ENCODE measurements around the gene INPP4A.

INPP4A gene

GRCh38 chr2:98548920-98549818 is 104.5 kb downstream of the INPP4A start:
- no peak for DNase-seq

GRCh38 chr2:98550165-98550564 is 105.5 kb downstream of the INPP4A start:
- no peak for DNase-seq

GRCh38 chr2:98551316-98551715 is 106.7 kb downstream of the INPP4A start:
- DNase-seq: no peak

- DNase-seq: no peak
Measured at GRCh38 chr2:98552499-98553179, 108.0 kb downstream of the INPP4A start.

GRCh38 chr2:98554116-98554861 is 109.6 kb downstream of the INPP4A start:
- no peak for DNase-seq

- DNase-seq: no peak
Measured at GRCh38 chr2:98555696-98556095, 111.0 kb downstream of the INPP4A start.

- no peak for DNase-seq
Measured at GRCh38 chr2:98556344-98557033, 111.8 kb downstream of the INPP4A start.

GRCh38 chr2:98558852-98559530 is 114.3 kb downstream of the INPP4A start:
- no peak for DNase-seq

GRCh38 chr2:98559581-98559980 is 114.9 kb downstream of the INPP4A start:
- DNase-seq: no peak

- no peak for DNase-seq
Measured at GRCh38 chr2:98560256-98560771, 115.7 kb downstream of the INPP4A start.

- no peak for DNase-seq
Measured at GRCh38 chr2:98561018-98561417, 116.4 kb downstream of the INPP4A start.

GRCh38 chr2:98561902-98562695 is 117.4 kb downstream of the INPP4A start:
- no peak for DNase-seq

- no peak for DNase-seq
Measured at GRCh38 chr2:98563394-98563793, 118.7 kb downstream of the INPP4A start.

- DNase-seq: no peak
Measured at GRCh38 chr2:98564541-98565132, 120.0 kb downstream of the INPP4A start.

GRCh38 chr2:98565286-98565860 is 120.7 kb downstream of the INPP4A start:
- no peak for DNase-seq

GRCh38 chr2:98565941-98566340 is 121.3 kb downstream of the INPP4A start:
- no peak for DNase-seq

GRCh38 chr2:98568161-98568956 is 123.7 kb downstream of the INPP4A start:
- no peak for DNase-seq

- DNase-seq: no peak
Measured at GRCh38 chr2:98569197-98569793, 124.6 kb downstream of the INPP4A start.

- no peak for DNase-seq
Measured at GRCh38 chr2:98569915-98570314, 125.3 kb downstream of the INPP4A start.

All from NCI-H446 treated with DMSO at 0.1 percent for 48 hours (cell line).